GM23248 (cell line): ENCODE data around the gene INCA1.

Experiments used
- EZH2 ChIP-seq: fragments of 200-600 bp; sonication (generic); IDR thresholded peaks from 2 replicates; pipeline ENCODE4 v1.6.1; 2018; ENCODE audit warnings: antibody characterized with exemption, mild to moderate bottlenecking; ENCODE audit not compliant: insufficient read depth, poor library complexity, severe bottlenecking
- EZH2phosphoT487 ChIP-seq: fragments of 200-600 bp; sonication (generic); IDR thresholded peaks from 2 replicates; pipeline ENCODE4 v1.6.1; 2018; ENCODE audit warnings: antibody characterized with exemption, moderate library complexity, mild to moderate bottlenecking, low read depth; ENCODE audit not compliant: insufficient read depth

DNA sequence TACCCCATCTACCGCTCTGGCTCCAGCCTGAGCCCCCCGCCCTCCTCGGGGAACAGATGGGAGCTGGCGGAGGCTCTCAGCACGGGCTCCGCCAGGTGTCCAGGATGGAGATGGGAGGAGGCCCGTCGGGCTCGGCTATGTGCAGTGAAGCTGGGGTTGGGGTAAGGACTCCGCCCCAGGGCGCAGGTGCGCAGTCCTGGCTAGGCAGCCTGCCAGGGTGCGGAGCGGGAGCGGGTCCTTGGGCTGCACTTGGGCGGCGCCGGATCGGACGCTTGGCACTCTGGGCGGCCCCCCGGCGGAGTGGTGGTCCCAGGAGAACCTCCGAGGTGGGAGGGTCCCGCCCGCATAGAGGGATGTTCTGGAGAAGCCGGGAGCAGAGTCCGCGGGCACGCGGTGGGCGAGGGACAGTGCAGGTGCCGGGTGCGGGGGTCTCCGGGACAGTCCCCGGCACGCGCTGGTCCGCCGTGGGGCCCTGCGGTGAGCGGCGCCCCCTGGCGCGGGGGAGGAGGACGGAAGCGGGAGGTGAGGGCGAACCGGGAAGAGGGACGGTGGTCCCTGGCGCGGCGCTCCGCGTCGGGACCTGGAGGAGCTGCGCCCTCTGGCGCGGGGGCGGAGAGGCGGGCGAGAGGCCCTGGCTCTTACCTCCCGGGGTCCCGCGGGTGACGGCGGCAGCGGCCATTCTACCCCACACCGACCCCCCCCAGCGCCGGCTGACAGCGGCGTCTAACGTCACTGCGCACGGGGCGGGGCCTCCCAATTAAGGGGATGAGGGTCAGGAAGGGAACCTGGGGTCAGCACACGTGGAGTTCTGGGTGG, 10.2 kb downstream of the INCA1 start, which contains the start of gene CAMTA2:
- TF ChIP-seq EZH2 (no peak), EZH2phosphoT487 (no peak)
